ENCODE data around the gene CCBE1.
A peak's percentile ranks its signal among the peaks of the same experiment; 100 is the strongest.

CCBE1 gene

DNA sequence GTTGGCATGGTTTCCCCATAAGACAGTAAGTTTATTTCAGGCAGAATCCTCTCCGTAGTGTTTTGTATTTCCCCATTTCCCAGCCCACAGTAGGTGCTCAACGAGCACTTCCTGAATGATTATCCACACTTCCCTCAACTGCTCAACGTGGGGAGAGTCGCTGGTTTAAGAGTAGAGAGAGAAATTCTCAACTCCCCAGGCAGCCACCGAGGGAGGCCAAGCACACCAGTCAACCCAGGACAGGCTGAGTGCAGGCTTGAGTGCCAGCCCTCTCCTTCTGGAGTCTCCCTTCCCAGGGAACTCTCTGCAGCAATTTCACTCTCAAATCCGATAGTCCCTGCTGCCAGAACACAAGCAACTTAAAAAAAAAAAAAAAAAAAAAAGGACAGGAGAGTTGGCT, 246.2 kb downstream of the CCBE1 start:
- H3K23ac ChIP-seq (ENCODE audit: low read length): no peak overlapping the region
- peaks cover 6% of the 10 kb centered on the region for H3K79me1 ChIP-seq (ENCODE audit: low read length)
- no peak overlapping the region for H3K18ac ChIP-seq (ENCODE audit: low read length)
- H4K12ac ChIP-seq (ENCODE audit: low read depth, low read length): no peak overlapping the region
- H3K27ac ChIP-seq (ENCODE audit: low read depth, low read length): no peak overlapping the region
- no peak overlapping the region for H2BK120ac ChIP-seq (ENCODE audit: insufficient read depth, low read length, poor library complexity)
- DNase-seq: no peak
- no CpG with 5 or more reads among the region's 6 CpGs for WGBS (ENCODE audit: extremely low coverage, insufficient coverage, insufficient read length)
- H2AFZ ChIP-seq (ENCODE audit: insufficient read depth, low read length, poor library complexity): no peak overlapping the region
- no peaks in the 10 kb centered on the region for H3K79me2 ChIP-seq (ENCODE audit: control insufficient read depth, insufficient read depth, low read length, poor library complexity)
- H3K4ac ChIP-seq (ENCODE audit: low read depth, low read length): no peak overlapping the region
- no peak overlapping the region for H4K91ac ChIP-seq (ENCODE audit: low read depth, low read length)
- H3K4me1 ChIP-seq (ENCODE audit: control insufficient read depth in 1 of 2, insufficient read depth in 2 of 2, low read length in 2 of 2): peaks cover 15 to 21% of the 10 kb centered on the region in 2 experiments
- no peak overlapping the region for H3K9ac ChIP-seq (ENCODE audit: low read length)
- no peak overlapping the region for H3K4me3 ChIP-seq (ENCODE audit: low read depth, low read length)
- H4K8ac ChIP-seq (ENCODE audit: low read depth, low read length): no peak overlapping the region
- no peaks in the 10 kb centered on the region for H3K9me3 ChIP-seq (ENCODE audit: insufficient read depth, low read depth, low read length)
- no peak overlapping the region for H3K14ac ChIP-seq (ENCODE audit: low read length)
- H3K36me3 ChIP-seq (ENCODE audit: control insufficient read depth in 1 of 2, insufficient read depth in 2 of 2, low read length in 2 of 2): peaks cover 2% of the 10 kb centered on the region in 2 experiments
- no peak overlapping the region for H2BK5ac ChIP-seq (ENCODE audit: low read depth, low read length, poor library complexity)
- H2BK12ac ChIP-seq (ENCODE audit: low read length): no peak overlapping the region
- H2AK5ac ChIP-seq (ENCODE audit: low read length): no peak overlapping the region
- H3K27me3 ChIP-seq (ENCODE audit: insufficient read depth, low read length): no peaks in the 10 kb centered on the region
- H3K4me2 ChIP-seq (ENCODE audit: low read length): no peak overlapping the region

DNA sequence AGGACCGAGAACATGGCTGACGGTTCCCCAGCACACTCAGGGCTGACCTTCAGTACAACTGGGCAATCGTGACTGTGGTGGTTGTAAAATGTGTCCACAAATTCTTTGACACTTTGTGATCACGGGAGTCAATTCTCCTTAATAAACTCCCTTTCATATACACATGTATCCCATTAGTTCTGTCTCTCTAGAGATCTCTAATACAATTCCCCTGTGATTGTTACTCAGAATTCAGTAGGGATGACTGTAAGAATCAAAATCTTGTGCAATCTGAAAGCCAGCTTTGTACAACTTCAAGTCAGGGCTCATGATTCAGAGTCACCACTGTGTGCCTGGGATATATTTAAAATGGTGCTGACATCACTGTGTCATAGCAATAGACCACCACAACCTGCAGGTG, 248.7 kb downstream of the CCBE1 start:
- H3K4me2 ChIP-seq (ENCODE audit: low read length): no peak overlapping the region
- H3K18ac ChIP-seq (ENCODE audit: low read length): no peak overlapping the region
- no peaks in the 10 kb centered on the region for H3K79me1 ChIP-seq (ENCODE audit: low read length)
- no peak overlapping the region for H4K12ac ChIP-seq (ENCODE audit: low read depth, low read length)
- no peak overlapping the region for H4K8ac ChIP-seq (ENCODE audit: low read depth, low read length)
- H3K4me3 ChIP-seq (ENCODE audit: low read depth, low read length): no peak overlapping the region
- H3K9ac ChIP-seq (ENCODE audit: low read length): no peak overlapping the region
- H3K9me3 ChIP-seq (ENCODE audit: insufficient read depth, low read depth, low read length): no peaks in the 10 kb centered on the region
- H3K27me3 ChIP-seq (ENCODE audit: insufficient read depth, low read length): no peaks in the 10 kb centered on the region
- H2BK12ac ChIP-seq (ENCODE audit: low read length): no peak overlapping the region
- H2BK5ac ChIP-seq (ENCODE audit: low read depth, low read length, poor library complexity): no peak overlapping the region
- no peak overlapping the region for H3K14ac ChIP-seq (ENCODE audit: low read length)
- no peaks in the 10 kb centered on the region for H3K79me2 ChIP-seq (ENCODE audit: control insufficient read depth, insufficient read depth, low read length, poor library complexity)
- no peak overlapping the region for H2AK5ac ChIP-seq (ENCODE audit: low read length)
- no peak overlapping the region for H3K4ac ChIP-seq (ENCODE audit: low read depth, low read length)
- H2AFZ ChIP-seq (ENCODE audit: insufficient read depth, low read length, poor library complexity): no peak overlapping the region
- WGBS (ENCODE audit: extremely low coverage, insufficient coverage, insufficient read length): no CpG with 5 or more reads among the region's 4 CpGs
- H3K4me1 ChIP-seq (ENCODE audit: control insufficient read depth in 1 of 2, insufficient read depth in 2 of 2, low read length in 2 of 2): peaks cover 0 to 2% of the 10 kb centered on the region in 2 experiments
- peaks cover 2% of the 10 kb centered on the region in 2 experiments for H3K36me3 ChIP-seq (ENCODE audit: control insufficient read depth in 1 of 2, insufficient read depth in 2 of 2, low read length in 2 of 2)
- no peak overlapping the region for H3K23ac ChIP-seq (ENCODE audit: low read length)
- no peak overlapping the region for H4K91ac ChIP-seq (ENCODE audit: low read depth, low read length)
- H2BK120ac ChIP-seq (ENCODE audit: insufficient read depth, low read length, poor library complexity): no peak overlapping the region
- no peak for DNase-seq
- no peak overlapping the region for H3K27ac ChIP-seq (ENCODE audit: low read depth, low read length)

DNA sequence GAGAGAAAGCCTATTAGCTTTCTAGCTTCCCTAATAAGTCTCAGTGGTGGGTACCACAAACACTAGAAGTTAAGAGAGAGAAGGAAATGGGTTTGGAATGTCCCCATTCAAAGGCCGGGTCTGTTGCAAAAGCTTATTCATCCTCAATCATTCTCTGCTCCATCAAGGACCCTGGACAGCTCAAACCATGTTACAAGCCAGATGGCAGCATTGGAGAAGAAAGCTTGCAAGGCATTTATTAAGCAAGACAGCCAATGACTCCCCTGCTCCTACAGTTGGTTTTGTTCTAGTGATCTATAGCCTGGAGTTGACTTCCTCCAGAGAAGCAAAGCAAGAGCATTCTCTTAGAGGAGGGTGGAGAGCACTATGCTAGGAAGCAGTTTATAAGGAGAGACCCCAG, 251.2 kb downstream of the CCBE1 start:
- Histone ChIP-seq H3K36me3 (ENCODE audit: control insufficient read depth in 1 of 2, insufficient read depth in 2 of 2, low read length in 2 of 2) (peaks cover 2% of the 10 kb centered on the region in 2 experiments), H3K4ac (ENCODE audit: low read depth, low read length) (no peak overlapping the region), H4K91ac (ENCODE audit: low read depth, low read length) (no peak overlapping the region), H3K4me3 (ENCODE audit: low read depth, low read length) (no peak overlapping the region), H3K9me3 (ENCODE audit: insufficient read depth, low read depth, low read length) (no peaks in the 10 kb centered on the region), H3K27ac (ENCODE audit: low read depth, low read length) (no peak overlapping the region), H2AK5ac (ENCODE audit: low read length) (no peak overlapping the region), H3K4me1 (ENCODE audit: control insufficient read depth in 1 of 2, insufficient read depth in 2 of 2, low read length in 2 of 2) (no peaks in the 10 kb centered on the region), H2BK12ac (ENCODE audit: low read length) (no peak overlapping the region), H3K9ac (ENCODE audit: low read length) (no peak overlapping the region), H2BK5ac (ENCODE audit: low read depth, low read length, poor library complexity) (no peak overlapping the region), H2BK120ac (ENCODE audit: insufficient read depth, low read length, poor library complexity) (no peak overlapping the region), H4K12ac (ENCODE audit: low read depth, low read length) (no peak overlapping the region), H4K8ac (ENCODE audit: low read depth, low read length) (no peak overlapping the region), H3K14ac (ENCODE audit: low read length) (no peak overlapping the region), H2AFZ (ENCODE audit: insufficient read depth, low read length, poor library complexity) (no peak overlapping the region), H3K4me2 (ENCODE audit: low read length) (no peak overlapping the region), H3K79me1 (ENCODE audit: low read length) (no peaks in the 10 kb centered on the region), H3K79me2 (ENCODE audit: control insufficient read depth, insufficient read depth, low read length, poor library complexity) (no peaks in the 10 kb centered on the region), H3K23ac (ENCODE audit: low read length) (no peak overlapping the region), H3K27me3 (ENCODE audit: insufficient read depth, low read length) (no peaks in the 10 kb centered on the region), H3K18ac (ENCODE audit: low read length) (no peak overlapping the region)
- DNase-seq: peak in 1 of 2 donors; percentile 8
- WGBS (ENCODE audit: extremely low coverage, insufficient coverage, insufficient read length): no CpG with 5 or more reads among the region's 1 CpG

DNA sequence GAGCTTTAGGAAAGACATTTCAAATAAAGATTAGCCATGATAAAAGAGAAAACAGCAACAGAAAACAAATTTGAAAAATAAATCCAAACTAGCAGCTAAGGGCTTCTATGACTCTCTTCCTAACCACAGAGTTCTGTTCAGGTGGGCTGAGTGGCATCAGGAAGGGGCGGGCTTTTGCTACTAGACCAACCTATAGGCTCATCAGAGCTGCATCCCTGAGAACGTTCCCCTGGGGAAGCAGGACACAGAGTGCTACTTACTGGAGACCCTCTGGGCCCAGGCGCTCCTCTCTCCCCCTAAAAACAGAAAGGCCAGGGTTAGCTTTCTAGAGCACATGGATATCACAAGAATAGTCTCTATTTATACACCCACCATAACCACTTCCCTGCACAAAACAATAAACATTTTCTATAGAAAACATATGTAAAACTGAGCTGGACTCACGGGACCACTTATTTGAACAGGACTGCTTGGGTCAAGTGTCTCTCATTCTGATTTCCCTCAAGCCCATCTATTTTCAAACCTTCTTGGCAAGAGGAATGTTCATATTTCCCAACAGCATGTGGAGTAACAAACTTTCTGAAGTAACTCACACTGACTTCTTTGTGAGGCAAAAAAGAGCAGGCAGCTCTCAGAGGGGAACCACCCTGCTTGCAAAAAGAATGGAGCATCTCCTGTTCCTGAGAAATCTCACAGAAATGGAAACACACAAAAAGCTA, 259.2 kb downstream of the CCBE1 start:
- WGBS (ENCODE audit: extremely low coverage, insufficient coverage, insufficient read length): no CpG with 5 or more reads among the region's 4 CpGs
- no peak overlapping the region for H3K27ac ChIP-seq (ENCODE audit: low read depth, low read length)
- no peak overlapping the region for H4K12ac ChIP-seq (ENCODE audit: low read depth, low read length)
- H3K79me1 ChIP-seq (ENCODE audit: low read length): no peaks in the 10 kb centered on the region
- H3K36me3 ChIP-seq (ENCODE audit: control insufficient read depth in 1 of 2, insufficient read depth in 2 of 2, low read length in 2 of 2): peaks cover 2 to 5% of the 10 kb centered on the region in 2 experiments
- no peak overlapping the region for H3K4ac ChIP-seq (ENCODE audit: low read depth, low read length)
- H3K14ac ChIP-seq (ENCODE audit: low read length): no peak overlapping the region
- H3K79me2 ChIP-seq (ENCODE audit: control insufficient read depth, insufficient read depth, low read length, poor library complexity): no peaks in the 10 kb centered on the region
- H3K27me3 ChIP-seq (ENCODE audit: insufficient read depth, low read length): no peaks in the 10 kb centered on the region
- H4K8ac ChIP-seq (ENCODE audit: low read depth, low read length): no peak overlapping the region
- H4K91ac ChIP-seq (ENCODE audit: low read depth, low read length): no peak overlapping the region
- no peak overlapping the region for H3K23ac ChIP-seq (ENCODE audit: low read length)
- no peak overlapping the region for H2BK12ac ChIP-seq (ENCODE audit: low read length)
- H3K9ac ChIP-seq (ENCODE audit: low read length): no peak overlapping the region
- DNase-seq: no peak
- no peak overlapping the region for H2BK120ac ChIP-seq (ENCODE audit: insufficient read depth, low read length, poor library complexity)
- no peak overlapping the region for H3K4me2 ChIP-seq (ENCODE audit: low read length)
- H3K4me1 ChIP-seq (ENCODE audit: control insufficient read depth in 1 of 2, insufficient read depth in 2 of 2, low read length in 2 of 2): no peaks in the 10 kb centered on the region
- H2AFZ ChIP-seq (ENCODE audit: insufficient read depth, low read length, poor library complexity): no peak overlapping the region
- no peak overlapping the region for H2BK5ac ChIP-seq (ENCODE audit: low read depth, low read length, poor library complexity)
- no peak overlapping the region for H2AK5ac ChIP-seq (ENCODE audit: low read length)
- H3K4me3 ChIP-seq (ENCODE audit: low read depth, low read length): no peak overlapping the region
- H3K18ac ChIP-seq (ENCODE audit: low read length): no peak overlapping the region
- H3K9me3 ChIP-seq (ENCODE audit: insufficient read depth, low read depth, low read length): no peaks in the 10 kb centered on the region
